GM18526 (cell line): ENCODE data around the gene CCDC107.
A peak's percentile ranks its signal among the peaks of the same experiment; 100 is the strongest.

ENCODE experiments used
- POLR2A ChIP-seq: IDR thresholded peaks from 3 replicates; pipeline ENCODE4 v1.6.1; 2011; ENCODE audit not compliant: insufficient read length; ENCODE audit errors: extremely low read depth

The CCDC107 gene

GRCh38 chr9:35656348-35656747, 1.7 kb upstream of the CCDC107 start:
- TF ChIP-seq POLR2A, result no peak

- TF ChIP-seq POLR2A, result no peak
Observed at GRCh38 chr9:35656831-35657545, 1.1 kb upstream of the CCDC107 start.

- TF ChIP-seq POLR2A, result peak; percentile 24
Observed at GRCh38 chr9:35657546-35658136, 451 bp upstream of the CCDC107 start, which contains the start of gene RMRP. TSS of gene RMRP (minus strand) at chr9:35658019.

GRCh38 chr9:35658968-35659220, 802 bp downstream of the CCDC107 start:
- TF ChIP-seq POLR2A, result no peak

GRCh38 chr9:35659340-35659739, 1.2 kb downstream of the CCDC107 start:
- no peak for TF ChIP-seq POLR2A

GRCh38 chr9:35660966-35661415, 2.9 kb downstream of the CCDC107 start:
- TF ChIP-seq POLR2A, result no peak

GRCh38 chr9:35661756-35662350, 3.8 kb downstream of the CCDC107 start:
- TF ChIP-seq POLR2A, result no peak

GRCh38 chr9:35662437-35662836, 4.3 kb downstream of the CCDC107 start:
- TF ChIP-seq POLR2A, result no peak

GRCh38 chr9:35664531-35665470, 6.7 kb downstream of the CCDC107 start, which contains the start of gene ARHGEF39:
TSS of gene ARHGEF39 (minus strand) at chr9:35665195. CDS start at chr9:35665169, 26 bp downstream.
- TF ChIP-seq POLR2A, result peak; percentile 76

- TF ChIP-seq POLR2A, result no peak
Observed at GRCh38 chr9:35665471-35665818, 7.4 kb downstream of the CCDC107 start.

GRCh38 chr9:35666045-35666444, 8.0 kb downstream of the CCDC107 start:
- no peak for TF ChIP-seq POLR2A

- TF ChIP-seq POLR2A, result no peak
Observed at GRCh38 chr9:35666549-35666948, 8.5 kb downstream of the CCDC107 start.

GRCh38 chr9:35667939-35668338, 9.8 kb downstream of the CCDC107 start:
- no peak for TF ChIP-seq POLR2A

- no peak for TF ChIP-seq POLR2A
Observed at GRCh38 chr9:35669331-35670145, 11.4 kb downstream of the CCDC107 start.
